ENCODE measurements around the gene RPS6KB2. TPM values are rescaled to one million over a fixed set of nuclear protein-coding genes. Genes with fewer than 3 reads are reported as not detected.

The RPS6KB2 gene
- total RNA-seq, 5 donors from 2014 or later (not counting 1 experiment from before 2014, with no cell fraction given), result 60.3 to 88.0 (median 81.9) TPM

DNA sequence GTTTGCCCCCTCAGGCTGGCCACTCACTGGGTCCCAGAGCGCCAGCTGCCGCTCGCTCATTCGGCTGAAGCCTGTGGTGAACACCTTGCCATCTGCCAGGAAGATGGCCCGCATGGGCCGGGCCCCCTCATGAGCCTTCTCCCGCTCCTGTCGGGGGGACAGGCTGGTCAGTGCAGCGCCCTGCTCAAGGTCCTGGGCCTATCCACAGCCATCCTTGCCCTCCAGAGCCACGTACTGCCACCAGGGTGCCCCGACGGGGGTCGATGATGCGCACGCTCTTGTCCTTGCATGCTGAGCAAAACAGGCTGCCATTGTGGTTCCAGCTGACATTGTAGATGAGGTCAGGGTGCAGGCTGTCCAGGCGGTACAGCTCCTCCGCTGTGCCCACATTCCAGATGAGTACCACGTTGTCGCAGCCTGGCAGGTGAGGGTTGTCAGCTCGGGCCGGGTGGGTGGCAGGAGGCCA is 12.8 kb downstream of the RPS6KB2 start:
- Histone ChIP-seq H3K27me3 (replicated peaks in 1 of 2; ENCODE audit: control insufficient read depth in 2 of 2, extremely low read depth in 1 of 2, insufficient read depth in 2 of 2, low read length in 1 of 2) (no peaks in the 10 kb centered on the region), H3K27ac (ENCODE audit: low read length) (peak overlapping the region; percentile 50), H3K36me3 (ENCODE audit: control insufficient read depth in 2 of 2, extremely low read depth in 1 of 2, insufficient read depth in 1 of 2, low read length in 1 of 2) (peaks cover 0 to 5% of the 10 kb centered on the region in 2 donors), H3K9me3 (no peaks in the 10 kb centered on the region), H3K4me1 (ENCODE audit: control insufficient read depth in 1 of 2, extremely low read depth in 1 of 2, insufficient read depth in 2 of 2, low read length in 2 of 2) (peaks cover 33 to 86% of the 10 kb centered on the region in 2 experiments), H3K4me3 (ENCODE audit: control insufficient read depth in 1 of 2, extremely low read depth in 1 of 2, low read length in 1 of 2) (no peak overlapping the region)
- Mint-ChIP-seq H3K36me3 (no peaks in the 10 kb centered on the region), H3K9me3 (no peaks in the 10 kb centered on the region), H3K27me3 (no peaks in the 10 kb centered on the region), H3K27ac (peak overlapping the region; percentile 80 to 95), H3K4me3 (peak overlapping the region in 1 of 3 donors; percentile 99), H3K4me1 (peaks cover 68 to 79% (median 77%) of the 10 kb centered on the region in 3 donors)
- POLR2A ChIA-PET, result interaction anchor here in 1 of 2 donors (0.6 kb wide), 1 partner anchor 27 kb away, joined by 3 read pairs; no protein-coding TSS in a partner anchor
- ATAC-seq (replicated peaks in 1 of 4) (no peak), DNase-seq (peak in 4 of 35 experiments; percentile 8 to 48 (median 24))
- CTCF ChIA-PET, result no interaction called here
- 85% methylated on average over 21 of the region's 21 CpGs for WGBS (ENCODE audit: insufficient coverage)

DNA sequence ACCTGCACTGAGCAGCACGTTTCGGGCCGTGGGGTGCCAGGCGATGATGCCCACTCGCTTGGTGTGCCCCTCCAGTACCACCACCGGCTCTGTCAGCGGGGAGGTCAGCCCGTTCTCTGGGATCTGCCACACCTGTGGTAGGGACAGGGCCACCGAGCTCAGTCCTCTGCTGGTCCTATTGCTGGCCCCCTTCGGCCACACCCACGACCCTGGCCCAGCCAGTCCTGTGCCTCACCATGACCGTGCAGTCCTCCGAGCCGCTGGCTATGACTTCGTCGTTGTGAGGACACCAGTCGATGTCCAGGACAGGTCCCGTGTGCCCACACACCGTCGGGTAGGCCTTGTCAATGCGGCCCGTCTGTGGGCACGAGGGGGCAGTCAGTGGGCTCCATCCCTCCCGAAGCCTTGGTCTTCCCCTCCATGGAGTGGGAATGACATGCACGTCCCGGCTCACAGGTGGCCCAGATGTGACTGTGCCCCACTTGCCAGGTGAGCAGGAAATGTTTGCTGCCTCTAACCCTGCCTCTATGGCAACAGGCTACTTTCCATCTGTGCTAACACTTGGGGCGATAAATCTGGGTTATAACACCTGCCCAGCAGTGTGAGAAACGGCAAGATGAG is 13.5 kb downstream of the RPS6KB2 start:
- H3K27ac ChIP-seq (ENCODE audit: low read length), result peak overlapping the region; percentile 35
- H3K4me1 ChIP-seq (ENCODE audit: control insufficient read depth in 1 of 2, extremely low read depth in 1 of 2, insufficient read depth in 2 of 2, low read length in 2 of 2), result peaks cover 32 to 88% of the 10 kb centered on the region in 2 experiments
- peak in 1 of 4 experiments; percentile 12 for ATAC-seq (replicated peaks in 1 of 4)
- H3K36me3 ChIP-seq (ENCODE audit: control insufficient read depth in 2 of 2, extremely low read depth in 1 of 2, insufficient read depth in 1 of 2, low read length in 1 of 2), result no peaks in the 10 kb centered on the region
- H3K27ac Mint-ChIP-seq, result peak overlapping the region; percentile 89 to 92
- peaks cover 75 to 81% (median 80%) of the 10 kb centered on the region in 3 donors for H3K4me1 Mint-ChIP-seq
- H3K27me3 ChIP-seq (replicated peaks in 1 of 2; ENCODE audit: control insufficient read depth in 2 of 2, extremely low read depth in 1 of 2, insufficient read depth in 2 of 2, low read length in 1 of 2), result no peaks in the 10 kb centered on the region
- no peaks in the 10 kb centered on the region for H3K36me3 Mint-ChIP-seq
- no peaks in the 10 kb centered on the region for H3K9me3 Mint-ChIP-seq
- H3K4me3 ChIP-seq (ENCODE audit: control insufficient read depth in 1 of 2, extremely low read depth in 1 of 2, low read length in 1 of 2), result no peak overlapping the region
- CTCF ChIA-PET, result no interaction called here
- no peaks in the 10 kb centered on the region for H3K9me3 ChIP-seq
- H3K27me3 Mint-ChIP-seq, result no peaks in the 10 kb centered on the region
- H3K4me3 Mint-ChIP-seq, result peak overlapping the region; percentile 19 to 99 (median 52)
- peak in 5 of 35 experiments; percentile 27 to 64 (median 40) for DNase-seq
- POLR2A ChIA-PET, result no interaction called here
- WGBS (ENCODE audit: insufficient coverage), result 85% methylated on average over 26 of the region's 28 CpGs

DNA sequence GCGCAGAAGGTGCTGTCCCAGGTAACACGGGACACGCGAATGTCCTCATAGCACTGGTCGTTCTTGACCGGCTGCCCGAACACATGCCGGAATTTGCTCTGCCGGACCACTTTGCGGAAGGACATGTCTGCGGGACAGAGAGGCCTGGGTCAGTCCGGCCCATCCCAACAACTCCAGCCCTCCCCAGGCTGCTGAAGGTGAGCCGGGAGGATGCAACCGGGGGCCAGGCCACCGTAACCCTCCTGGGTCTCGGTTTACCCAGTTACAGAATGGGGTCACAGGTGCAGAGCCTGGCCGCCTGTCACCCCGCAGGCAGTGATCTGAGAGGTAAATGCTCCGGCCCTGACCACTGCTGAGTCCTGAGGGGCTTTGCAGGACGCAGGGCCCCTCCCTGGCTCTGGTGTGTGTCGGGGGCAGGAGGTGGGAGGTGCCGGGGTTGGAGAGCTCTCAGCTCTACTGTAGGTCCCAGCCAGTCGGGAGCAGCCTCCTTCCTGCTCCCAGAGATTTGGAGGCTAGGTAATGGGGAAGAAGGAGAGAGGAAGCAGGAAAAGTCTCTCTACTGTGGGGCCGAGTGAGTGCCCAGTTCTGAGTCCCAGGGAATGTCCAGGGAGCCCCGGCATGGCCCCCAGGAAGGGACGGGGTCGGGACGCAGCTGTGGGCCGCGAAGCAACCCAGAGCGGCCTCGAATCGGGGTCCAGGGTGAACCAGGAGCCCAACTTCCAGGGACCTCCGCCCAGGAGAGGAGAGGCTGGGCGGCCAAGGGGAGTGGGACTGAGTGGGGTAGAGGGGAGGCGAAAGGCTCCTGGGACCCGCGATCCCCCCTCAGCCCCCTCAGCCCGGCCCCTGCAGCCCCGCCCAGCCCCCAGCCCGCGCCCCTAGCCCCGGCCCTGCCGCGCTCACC is 14.5 kb downstream of the RPS6KB2 start:
- 59% methylated on average over 25 of the region's 45 CpGs for WGBS (ENCODE audit: insufficient coverage)
- Mint-ChIP-seq H3K36me3 (no peaks in the 10 kb centered on the region), H3K4me1 (peaks cover 83 to 88% (median 86%) of the 10 kb centered on the region in 3 donors), H3K27me3 (no peaks in the 10 kb centered on the region), H3K9me3 (no peaks in the 10 kb centered on the region), H3K4me3 (peak overlapping the region; percentile 52 to 99 (median 69)), H3K27ac (peak overlapping the region; percentile 87 to 92)
- Histone ChIP-seq H3K27ac (ENCODE audit: low read length) (peak overlapping the region; percentile 35), H3K4me1 (ENCODE audit: control insufficient read depth in 1 of 2, extremely low read depth in 1 of 2, insufficient read depth in 2 of 2, low read length in 2 of 2) (peaks cover 35 to 96% of the 10 kb centered on the region in 2 experiments), H3K9me3 (no peaks in the 10 kb centered on the region), H3K4me3 (ENCODE audit: control insufficient read depth in 1 of 2, extremely low read depth in 1 of 2, low read length in 1 of 2) (no peak overlapping the region), H3K36me3 (ENCODE audit: control insufficient read depth in 2 of 2, extremely low read depth in 1 of 2, insufficient read depth in 1 of 2, low read length in 1 of 2) (no peaks in the 10 kb centered on the region), H3K27me3 (replicated peaks in 1 of 2; ENCODE audit: control insufficient read depth in 2 of 2, extremely low read depth in 1 of 2, insufficient read depth in 2 of 2, low read length in 1 of 2) (no peaks in the 10 kb centered on the region)
- ATAC-seq (replicated peaks in 1 of 4) (no peak), DNase-seq (peak in 4 of 35 experiments; percentile 10 to 23 (median 18))
- ChIA-PET POLR2A (interaction anchor here in 1 of 2 donors (0.6 kb wide), 1 partner anchor 41 kb away, joined by 3 read pairs; the partner anchor contains the start of gene PPP1CA), CTCF (interaction anchor here in 1 of 2 donors (0.6 kb wide), 1 partner anchor 11 kb away, joined by 3 read pairs; no protein-coding TSS in a partner anchor)

DNA sequence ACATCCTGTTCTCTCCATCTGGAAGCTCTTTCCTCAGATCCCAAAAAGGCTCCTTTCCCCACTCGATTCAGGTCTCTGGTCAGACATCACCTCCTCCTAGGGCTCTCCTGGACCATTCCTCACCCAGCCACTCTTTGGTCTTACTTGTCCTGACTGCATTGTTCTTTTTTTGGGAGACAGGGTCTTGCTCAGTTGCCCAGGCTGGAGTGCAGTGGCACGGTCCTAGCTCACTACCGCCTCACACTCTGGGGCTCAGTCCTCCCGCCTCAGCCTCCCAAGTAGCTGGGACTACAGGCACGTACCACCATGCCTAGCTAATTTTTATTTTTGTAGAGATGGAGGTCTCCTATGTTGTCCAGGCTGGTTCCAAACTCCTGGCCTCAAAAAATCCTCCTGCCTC is 17.2 kb downstream of the RPS6KB2 start:
- CTCF ChIA-PET, result no interaction called here
- WGBS (ENCODE audit: insufficient coverage), result 100% methylated on average over 1 of the region's 5 CpGs
- Histone ChIP-seq H3K4me1 (ENCODE audit: control insufficient read depth in 1 of 2, extremely low read depth in 1 of 2, insufficient read depth in 2 of 2, low read length in 2 of 2) (peaks cover 28 to 92% of the 10 kb centered on the region in 2 experiments), H3K27ac (ENCODE audit: low read length) (peak overlapping the region; percentile 90), H3K4me3 (ENCODE audit: control insufficient read depth in 1 of 2, extremely low read depth in 1 of 2, low read length in 1 of 2) (no peak overlapping the region), H3K36me3 (ENCODE audit: control insufficient read depth in 2 of 2, extremely low read depth in 1 of 2, insufficient read depth in 1 of 2, low read length in 1 of 2) (no peaks in the 10 kb centered on the region), H3K27me3 (replicated peaks in 1 of 2; ENCODE audit: control insufficient read depth in 2 of 2, extremely low read depth in 1 of 2, insufficient read depth in 2 of 2, low read length in 1 of 2) (peaks cover 0 to 2% of the 10 kb centered on the region in 2 experiments), H3K9me3 (no peaks in the 10 kb centered on the region)
- POLR2A ChIA-PET, result interaction anchor here in 1 of 2 donors (0.6 kb wide), 1 partner anchor 14 kb away, joined by 3 read pairs; no protein-coding TSS in a partner anchor
- H3K27ac Mint-ChIP-seq, result peak overlapping the region; percentile 92 to 97
- H3K4me3 Mint-ChIP-seq, result peak overlapping the region; percentile 10 to 80 (median 47)
- peaks cover 82 to 90% (median 85%) of the 10 kb centered on the region in 3 donors for H3K4me1 Mint-ChIP-seq
- DNase-seq (no peak), ATAC-seq (replicated peaks in 1 of 4) (no peak)
- no peaks in the 10 kb centered on the region for H3K36me3 Mint-ChIP-seq
- H3K9me3 Mint-ChIP-seq, result no peaks in the 10 kb centered on the region
- H3K27me3 Mint-ChIP-seq, result no peaks in the 10 kb centered on the region

DNA sequence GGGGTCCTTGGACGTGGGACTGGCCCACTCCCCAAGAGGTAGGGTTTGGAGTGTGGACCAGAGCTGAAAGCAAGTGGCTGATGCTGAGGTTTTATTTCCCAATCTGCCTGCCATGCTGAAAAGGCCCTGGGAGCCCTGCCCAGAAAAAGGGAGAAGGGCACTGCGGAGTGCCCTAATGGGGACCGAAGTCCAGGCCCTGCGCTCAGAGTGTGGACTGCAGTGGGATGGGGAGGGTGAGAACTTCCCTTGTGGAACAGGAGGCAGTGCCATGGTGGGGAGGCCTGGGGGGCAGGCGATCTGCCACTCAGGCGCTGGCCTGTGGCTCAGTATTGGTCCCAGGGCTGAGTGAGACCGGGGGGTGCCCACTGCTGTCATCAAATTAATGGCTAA is 19.9 kb downstream of the RPS6KB2 start:
- no peak overlapping the region for H3K4me3 ChIP-seq (ENCODE audit: control insufficient read depth in 1 of 2, extremely low read depth in 1 of 2, low read length in 1 of 2)
- ChIA-PET POLR2A (no interaction called here), CTCF (interaction anchor here in 1 of 2 donors (0.7 kb wide), 1 partner anchor 86 kb away, joined by 3 read pairs; no protein-coding TSS in a partner anchor)
- no peak for ATAC-seq (replicated peaks in 1 of 4)
- peak overlapping the region; percentile 57 to 64 for H3K27ac Mint-ChIP-seq
- peaks cover 24 to 85% of the 10 kb centered on the region in 2 experiments for H3K4me1 ChIP-seq (ENCODE audit: control insufficient read depth in 1 of 2, extremely low read depth in 1 of 2, insufficient read depth in 2 of 2, low read length in 2 of 2)
- H3K36me3 ChIP-seq (ENCODE audit: control insufficient read depth in 2 of 2, extremely low read depth in 1 of 2, insufficient read depth in 1 of 2, low read length in 1 of 2), result no peaks in the 10 kb centered on the region
- H3K27me3 Mint-ChIP-seq, result no peaks in the 10 kb centered on the region
- peak overlapping the region in 2 of 3 donors; percentile 17 to 80 for H3K4me3 Mint-ChIP-seq
- no peaks in the 10 kb centered on the region for H3K36me3 Mint-ChIP-seq
- peaks cover 66 to 69% (median 67%) of the 10 kb centered on the region in 3 donors for H3K4me1 Mint-ChIP-seq
- H3K9me3 ChIP-seq, result no peaks in the 10 kb centered on the region
- no peaks in the 10 kb centered on the region for H3K9me3 Mint-ChIP-seq
- H3K27ac ChIP-seq (ENCODE audit: low read length), result no peak overlapping the region
- 97% methylated on average over 3 of the region's 7 CpGs for WGBS (ENCODE audit: insufficient coverage)
- DNase-seq, result no peak
- peaks cover 0 to 11% of the 10 kb centered on the region in 2 experiments for H3K27me3 ChIP-seq (replicated peaks in 1 of 2; ENCODE audit: control insufficient read depth in 2 of 2, extremely low read depth in 1 of 2, insufficient read depth in 2 of 2, low read length in 1 of 2)
